NCI-H1694 treated with DMSO at 0.1 percent for 48 hours (cell line): ENCODE data around the gene FHIT.
"Not testable (repeated sequence)": the region's sequence is repeated elsewhere in the genome, so short reads cannot be mapped to it uniquely, and the experiment has no call there.

Experiments used
- DNase-seq: peaks from one replicate; lab custom pipeline; 2025; lab: John Stamatoyannopoulos, UW

The FHIT gene

DNA sequence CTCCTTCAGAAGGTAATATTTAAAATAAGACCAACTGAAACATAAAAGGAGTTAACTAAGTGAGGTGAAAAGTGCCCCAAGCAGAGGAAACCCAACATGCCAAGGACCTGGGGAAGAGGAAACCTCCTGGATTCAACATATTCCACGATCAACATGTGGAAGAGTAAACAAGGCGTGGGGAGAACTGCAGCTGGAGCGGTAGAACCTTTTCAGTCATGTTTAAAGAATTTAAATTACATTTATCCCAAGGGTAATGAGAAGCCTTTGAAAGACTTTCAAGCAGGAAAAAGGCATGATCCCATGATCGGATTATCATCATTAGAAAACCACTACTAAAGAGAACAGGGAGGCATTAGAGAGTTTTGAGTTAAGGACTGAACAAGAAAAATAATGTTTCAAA, 330.7 kb downstream of the FHIT start:
- no peak for DNase-seq

DNA sequence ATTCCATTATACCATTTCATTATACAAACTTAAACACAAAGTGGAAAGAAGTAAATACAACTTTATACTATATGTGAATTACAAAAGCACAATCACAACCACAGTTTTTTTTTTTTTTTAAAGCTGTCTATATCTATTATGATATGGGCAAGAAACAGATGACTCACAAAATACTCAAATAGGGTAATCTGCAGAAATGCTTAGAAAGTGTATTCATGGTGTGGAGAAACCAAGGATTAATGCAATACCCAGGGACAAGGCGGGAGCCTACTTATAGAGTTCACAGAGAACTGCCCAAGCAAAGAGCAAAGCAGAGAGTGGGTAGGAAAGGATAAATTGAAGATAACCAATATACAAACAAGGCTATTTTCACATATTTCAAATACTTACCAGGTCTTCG, 332.0 kb downstream of the FHIT start:
- DNase-seq = no peak

DNA sequence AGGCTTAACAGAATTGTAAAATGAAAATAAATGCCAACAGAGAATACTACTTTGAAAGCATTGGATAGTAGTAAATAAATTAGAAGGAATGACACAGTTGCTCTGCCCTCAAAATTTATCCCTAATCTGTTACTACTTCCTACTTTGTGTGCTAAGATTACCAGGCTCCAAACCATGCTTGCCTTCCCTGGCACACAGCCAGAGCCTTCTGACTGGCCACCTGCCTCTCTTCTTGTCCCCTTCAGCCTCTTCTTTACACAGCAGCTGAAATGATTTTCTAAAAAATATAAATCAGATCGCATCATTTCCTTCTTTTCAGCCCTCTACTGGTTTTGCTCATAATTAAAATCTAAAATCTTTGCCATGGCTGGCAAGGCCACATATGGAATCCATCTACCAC, 334.1 kb downstream of the FHIT start:
- no peak for DNase-seq

DNA sequence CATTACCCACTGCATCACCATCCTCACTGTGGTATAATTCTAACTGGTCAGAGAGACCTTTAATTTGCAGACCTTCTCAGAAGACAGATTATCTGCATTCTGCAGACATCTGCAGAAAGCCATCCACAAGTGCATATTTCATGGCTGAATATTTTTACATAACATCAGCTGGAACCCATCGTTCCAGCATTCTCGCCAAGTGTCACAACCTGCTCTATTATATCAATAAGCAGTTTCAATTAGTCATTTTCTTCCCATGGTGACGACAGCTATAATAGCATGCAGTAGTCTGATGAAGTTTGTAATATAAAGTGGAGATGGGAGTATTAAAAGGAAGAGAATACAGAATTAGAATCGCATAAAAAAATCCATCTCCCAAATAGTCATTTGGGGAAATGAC, 334.7 kb downstream of the FHIT start:
- DNase-seq = no peak

DNA sequence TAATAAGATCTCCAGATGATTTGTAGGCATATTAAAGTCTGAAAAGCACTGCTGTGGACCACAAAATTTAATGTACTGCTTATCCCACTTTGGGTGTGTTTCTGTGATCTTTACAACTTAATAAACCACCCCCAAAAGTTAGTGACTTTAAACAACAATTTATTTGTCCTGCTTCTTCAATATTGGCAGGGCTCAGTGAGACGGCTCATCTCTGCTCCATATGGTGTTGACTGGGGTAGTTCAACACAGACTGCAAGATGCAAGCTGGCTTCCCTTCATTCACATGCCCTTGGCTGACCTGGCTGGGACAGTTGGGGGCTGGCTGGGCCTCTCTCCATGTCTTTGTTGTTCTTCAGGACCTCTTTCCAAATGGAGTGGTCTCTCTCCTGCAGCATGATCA, 337.8 kb downstream of the FHIT start:
- no peak for DNase-seq

DNA sequence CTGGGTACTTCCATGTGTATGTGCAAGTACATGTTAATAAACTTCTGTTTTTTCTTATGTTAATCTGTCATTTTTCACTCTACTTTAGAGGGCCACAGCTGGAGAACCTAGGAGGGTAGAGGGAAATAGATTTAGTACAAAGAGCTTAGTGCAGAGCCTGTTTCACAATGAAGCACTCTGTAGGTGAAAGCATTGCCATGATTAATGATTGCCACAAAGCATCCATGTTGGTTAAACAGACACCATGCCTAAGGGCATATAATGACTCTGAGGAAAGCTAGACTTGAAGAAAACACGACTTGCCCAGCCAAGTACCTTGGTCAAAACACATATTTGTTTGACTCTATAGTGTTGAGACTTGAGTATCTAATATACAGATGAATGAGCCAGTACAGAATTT, 338.4 kb downstream of the FHIT start:
- no peak for DNase-seq

DNA sequence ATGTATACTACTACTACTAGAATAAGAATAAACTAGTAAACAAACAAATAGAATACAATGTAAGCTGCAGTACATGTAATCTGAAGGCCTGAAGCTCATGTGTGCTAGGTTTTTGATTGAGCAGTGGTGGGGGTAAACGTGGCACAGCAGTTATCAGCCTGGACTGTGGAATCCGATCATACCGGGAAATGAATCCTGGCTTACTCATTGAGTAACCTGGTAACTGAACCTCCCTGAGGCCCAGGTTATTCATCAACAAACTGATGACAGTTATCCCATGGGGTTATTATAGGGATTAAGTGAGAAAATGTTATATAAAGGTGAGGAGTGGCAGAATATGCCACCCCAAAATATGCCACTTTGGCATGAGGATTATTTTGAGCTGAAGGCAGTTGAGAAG, 339.1 kb downstream of the FHIT start:
- no peak for DNase-seq

DNA sequence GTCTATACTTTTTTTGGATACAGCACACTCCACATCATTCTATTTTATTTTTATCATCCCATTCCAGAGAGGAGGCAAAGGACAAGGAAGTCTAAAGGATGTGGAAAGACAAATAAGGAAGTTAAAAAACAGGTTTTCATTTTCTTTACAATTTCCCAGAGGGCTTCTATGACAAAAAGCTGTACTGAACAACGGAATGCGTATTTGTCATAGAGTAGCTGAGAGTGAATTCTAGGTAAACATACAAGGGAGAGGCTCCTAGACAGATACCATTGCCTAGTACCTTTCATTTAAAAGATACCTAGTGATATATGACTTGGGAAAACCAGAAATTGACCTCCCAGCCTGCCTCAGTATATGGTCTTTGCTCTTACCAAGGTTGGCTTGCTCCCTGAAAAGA, 341.7 kb downstream of the FHIT start:
- no peak for DNase-seq

DNA sequence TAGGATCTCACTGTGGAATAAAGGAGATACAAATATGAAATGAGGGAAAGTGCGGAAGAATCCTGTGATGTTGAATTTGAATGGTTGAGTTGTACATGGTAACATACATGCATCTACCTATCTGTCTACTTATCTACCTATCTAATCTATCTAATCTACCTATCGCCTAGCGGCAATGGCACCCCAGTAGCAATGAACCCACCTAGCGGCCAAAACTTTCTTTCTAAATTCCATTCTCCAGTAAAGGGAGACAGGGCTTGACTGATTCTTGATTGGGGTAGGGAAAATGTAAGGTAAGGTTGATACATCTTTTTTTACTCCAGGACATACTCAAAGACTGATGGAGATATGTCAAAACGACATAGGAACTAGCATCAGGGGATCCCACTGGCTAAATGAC, 345.0 kb downstream of the FHIT start:
- DNase-seq = no peak

DNA sequence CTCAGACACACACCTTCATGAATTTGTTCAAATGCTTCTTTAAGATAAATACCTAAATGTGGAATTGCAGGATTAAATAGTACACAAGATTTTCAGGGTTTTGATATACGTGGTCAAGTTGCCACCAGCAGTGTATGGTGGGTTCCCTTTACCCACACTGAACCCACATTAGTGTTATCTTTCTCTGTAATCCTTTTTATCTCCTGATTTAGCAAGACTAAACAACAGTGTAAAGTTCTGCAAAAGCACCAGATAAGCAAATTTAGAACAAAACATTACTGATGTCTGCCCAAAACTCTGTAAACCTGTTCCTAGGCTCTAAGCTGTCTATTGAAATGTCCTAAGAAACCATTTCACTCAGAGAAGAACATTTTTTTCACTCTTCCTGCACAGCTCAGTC, 352.9 kb downstream of the FHIT start:
- DNase-seq = no peak

DNA sequence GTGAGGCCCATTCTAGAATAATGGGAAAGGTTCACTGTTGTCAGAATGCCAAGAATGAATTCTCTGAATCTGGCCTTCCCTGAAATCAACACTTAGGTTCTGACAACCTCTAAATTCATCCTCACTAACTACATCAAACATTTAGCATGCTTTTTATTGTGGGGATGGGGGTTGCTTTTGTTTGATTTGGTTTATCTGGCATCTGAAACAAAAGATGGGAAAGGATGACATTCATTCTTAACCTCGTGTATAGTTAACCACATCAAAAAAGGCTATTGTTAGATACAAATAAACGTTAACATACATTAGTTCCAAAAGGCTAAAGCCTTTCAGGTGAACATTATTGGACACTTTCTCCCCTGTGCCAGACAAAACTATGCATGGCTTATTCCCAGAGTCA, 357.3 kb downstream of the FHIT start:
- DNase-seq = no peak

DNA sequence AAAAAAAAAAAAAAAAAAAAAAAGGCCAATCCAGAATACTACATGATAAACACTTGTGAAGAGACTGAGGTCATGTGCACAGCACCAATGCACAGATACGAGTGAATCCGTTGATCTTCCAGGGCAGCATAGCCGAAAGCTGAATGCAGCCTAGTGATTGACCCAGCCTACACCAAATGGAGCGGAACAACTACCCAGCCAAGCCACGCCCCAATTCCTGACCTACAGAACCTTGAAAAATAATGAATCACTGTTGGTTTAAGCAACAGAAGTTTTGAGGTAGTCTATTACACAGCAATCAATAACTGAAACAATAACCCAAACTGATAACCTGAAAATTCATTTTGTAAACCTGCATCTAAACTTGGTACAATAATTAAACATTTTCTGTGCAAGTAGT, 361.0 kb downstream of the FHIT start:
- no peak for DNase-seq

DNA sequence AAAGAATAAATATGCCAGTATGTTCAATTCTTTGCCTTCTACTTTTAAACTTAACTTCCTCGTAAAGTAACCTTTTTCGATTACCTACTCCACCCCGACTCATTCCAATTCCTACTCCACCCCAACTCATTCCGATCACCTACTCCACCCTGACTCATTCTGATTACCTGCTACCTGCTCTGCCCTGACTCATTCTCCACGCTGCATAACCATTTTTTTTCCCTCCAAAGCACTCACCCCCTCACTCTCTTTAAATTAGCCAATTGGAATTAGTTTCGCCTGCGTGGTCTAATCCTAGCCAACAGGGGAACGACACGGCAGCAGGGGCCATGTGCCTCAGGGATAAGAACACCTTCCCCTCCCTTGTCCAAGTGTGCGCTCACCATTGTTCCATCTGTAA, 362.3 kb downstream of the FHIT start:
- DNase-seq = not testable (repeated sequence)

DNA sequence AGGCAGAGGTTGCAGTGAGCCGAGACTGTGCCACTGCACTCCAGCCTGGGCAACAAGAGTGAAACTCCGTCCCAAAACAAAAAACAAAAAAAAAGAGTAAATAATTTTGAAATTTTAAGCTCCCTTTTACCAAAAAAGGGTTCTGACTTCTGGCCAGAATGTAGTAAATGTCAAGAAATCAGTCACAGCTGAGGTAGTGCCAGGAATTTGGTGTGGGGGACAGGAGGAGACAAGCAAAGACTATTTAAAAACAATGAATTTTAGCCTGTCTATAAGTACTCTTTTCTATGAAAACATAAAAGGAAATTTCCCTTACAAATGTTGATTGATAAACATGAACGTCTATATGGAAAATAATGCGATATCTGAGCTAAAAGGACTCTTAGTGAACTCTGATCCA, 363.7 kb downstream of the FHIT start:
- DNase-seq = no peak

DNA sequence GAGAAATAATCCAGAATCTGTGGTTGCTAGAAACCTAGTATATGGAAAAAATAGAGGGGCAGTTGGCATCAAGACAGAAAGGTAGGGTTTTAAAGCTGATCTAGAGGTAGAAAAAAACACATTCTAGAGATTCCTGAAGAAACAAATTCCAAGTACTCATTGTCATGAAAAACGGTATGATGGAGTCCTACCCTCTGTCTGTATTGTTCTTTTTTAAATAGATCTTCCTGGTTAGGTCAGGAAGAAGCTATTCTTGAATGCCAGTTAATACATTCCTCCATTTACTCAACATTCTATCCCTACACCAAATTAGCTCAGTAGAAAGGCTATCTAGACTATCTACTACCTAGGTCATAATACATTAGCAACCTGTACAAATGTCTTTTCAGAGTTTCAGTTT, 364.7 kb downstream of the FHIT start:
- no peak for DNase-seq

DNA sequence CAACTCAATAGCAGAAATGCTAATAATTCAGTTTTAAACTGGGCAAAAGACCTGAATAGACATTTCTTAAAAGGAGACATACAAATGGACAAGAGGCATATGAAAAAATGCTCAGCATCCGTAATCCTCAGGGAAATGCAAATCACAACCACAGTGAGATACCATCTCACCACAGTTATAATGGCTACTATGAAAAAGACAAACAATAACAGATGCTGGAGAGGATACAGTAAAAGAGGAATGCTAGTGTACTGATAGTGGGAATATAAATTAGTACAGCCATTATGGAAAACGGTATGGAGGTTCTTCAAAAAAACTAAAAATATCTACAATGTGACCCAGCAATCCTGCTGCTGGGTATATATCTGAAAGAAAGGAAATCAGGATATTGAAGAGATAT, 367.2 kb downstream of the FHIT start:
- DNase-seq = no peak

DNA sequence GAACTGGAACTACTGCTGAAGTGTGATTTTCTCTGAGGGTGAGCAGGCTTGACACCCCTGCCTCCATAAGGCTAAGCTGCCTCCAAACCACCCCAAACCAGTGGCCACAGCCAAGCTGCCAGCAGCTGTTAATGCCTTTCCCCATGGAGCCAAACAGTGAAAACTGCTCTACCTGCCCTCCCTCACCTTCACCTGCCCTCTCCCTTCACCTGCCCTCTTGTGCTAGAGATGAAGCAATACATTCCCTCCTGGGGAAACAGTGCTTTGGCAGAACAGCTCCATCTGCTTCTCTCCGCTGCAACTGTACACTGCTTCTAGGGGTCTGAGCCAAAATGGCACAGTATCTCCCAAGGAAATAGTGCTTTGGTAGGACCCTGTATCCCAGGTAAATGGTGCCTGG, 374.1 kb downstream of the FHIT start:
- DNase-seq = no peak

DNA sequence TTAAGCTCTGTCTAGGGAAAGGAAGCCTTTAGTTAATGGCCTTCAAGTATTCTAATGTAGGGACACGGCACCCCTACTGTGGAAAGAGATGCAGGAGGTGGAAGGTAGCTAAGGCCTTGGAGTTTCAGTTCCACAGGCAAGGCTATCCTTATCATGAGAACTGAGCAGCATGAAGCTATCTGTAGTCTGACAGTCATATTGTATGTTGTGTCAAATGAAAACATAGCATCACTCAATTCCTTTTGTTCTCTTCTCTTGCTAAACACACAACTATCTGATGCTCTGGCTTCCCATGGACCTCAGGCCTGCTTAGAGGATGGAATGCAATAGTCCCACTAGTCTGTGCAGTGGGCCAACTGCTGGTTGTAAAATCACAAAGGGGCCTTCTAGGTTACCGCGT, 380.9 kb downstream of the FHIT start:
- no peak for DNase-seq

DNA sequence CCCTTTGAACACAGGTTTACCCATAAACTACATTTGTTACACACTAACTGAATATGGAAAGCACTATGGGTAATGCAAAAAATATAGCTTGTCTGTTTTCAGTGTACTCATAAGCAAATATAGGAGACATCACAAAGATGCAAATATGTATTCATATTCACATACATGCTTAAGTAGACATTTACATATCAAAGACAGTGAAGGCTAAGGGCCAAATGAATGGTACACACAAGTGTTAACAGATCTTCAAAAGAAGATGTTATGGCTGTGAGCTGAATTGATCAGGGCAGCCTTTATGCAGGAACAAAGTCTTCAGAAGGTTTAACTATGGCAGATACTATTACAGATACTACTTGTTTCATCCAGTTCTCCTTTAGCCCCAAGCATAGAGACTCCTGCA, 384.1 kb downstream of the FHIT start:
- no peak for DNase-seq

DNA sequence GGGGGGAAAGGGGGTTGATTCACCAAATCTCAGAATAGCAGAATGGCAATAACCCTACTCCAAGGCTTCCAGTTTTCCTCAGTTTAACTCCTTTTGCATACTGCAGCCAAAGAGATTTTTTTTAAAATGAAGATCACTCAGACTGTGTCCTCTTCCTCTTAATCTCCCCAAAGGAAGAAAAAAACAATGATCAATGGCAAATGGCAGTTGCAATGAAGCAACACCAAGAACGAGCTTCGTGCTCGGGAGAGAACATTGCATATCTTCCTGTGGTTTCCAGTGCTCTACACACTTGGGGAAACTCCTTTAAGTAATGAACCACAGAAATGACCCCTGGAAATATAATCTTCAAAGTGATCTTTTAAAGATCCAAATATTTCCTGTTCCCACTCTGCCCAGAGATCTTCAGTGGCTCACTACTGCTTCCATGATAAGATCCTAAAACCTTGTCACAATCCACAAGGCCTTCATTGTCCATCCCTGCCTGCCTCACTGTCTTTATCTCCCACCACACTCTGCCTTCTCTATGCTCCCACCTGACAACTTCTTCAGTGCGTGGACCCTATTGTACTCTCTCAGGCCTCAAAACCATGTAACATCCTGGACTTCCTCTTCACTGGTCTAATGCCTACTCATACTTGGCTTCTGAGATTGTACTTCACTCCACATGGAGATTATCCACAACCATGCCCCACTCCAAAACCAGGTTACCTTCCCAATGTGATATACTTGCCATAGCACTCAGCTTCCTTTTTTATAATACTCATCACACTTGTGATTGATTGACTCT, 394.8 kb downstream of the FHIT start:
- DNase-seq = no peak

DNA sequence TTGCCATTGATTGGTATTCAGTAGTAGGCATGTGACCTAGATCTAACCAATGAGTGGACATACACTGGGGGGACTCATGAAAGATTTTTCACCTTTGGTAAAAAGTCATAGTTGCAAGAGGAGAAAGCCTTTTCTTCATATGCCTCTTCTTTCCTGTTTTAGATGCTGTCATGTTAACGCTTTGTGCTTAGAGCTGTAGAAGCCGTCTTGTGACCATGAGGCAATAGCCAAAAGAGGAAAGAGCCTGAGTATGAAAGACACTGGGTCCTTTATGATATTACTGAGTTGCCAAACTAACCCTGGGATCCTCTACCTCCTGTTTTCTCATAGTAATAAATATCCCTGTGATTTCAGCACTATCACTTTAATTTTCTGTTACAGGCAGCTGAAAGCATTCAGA, 396.0 kb downstream of the FHIT start:
- no peak for DNase-seq

DNA sequence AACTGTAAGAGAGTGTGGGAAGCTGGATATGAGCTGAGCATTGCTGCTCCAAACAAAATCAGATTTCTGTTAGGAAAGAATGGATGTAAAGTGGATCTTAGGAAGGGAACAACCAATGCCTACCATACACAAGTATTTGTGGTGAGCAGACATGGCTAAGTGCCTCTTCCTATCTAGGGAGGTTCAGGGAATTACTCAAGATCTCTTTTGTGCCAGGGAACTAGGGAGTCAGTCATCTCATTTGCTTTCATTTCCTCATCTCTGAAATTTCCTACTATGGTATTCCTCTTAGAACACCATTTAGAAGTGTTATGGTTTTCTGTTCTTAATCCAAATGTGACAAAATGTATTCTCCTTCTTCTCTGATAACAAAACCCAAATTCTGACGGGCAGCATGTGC, 396.5 kb downstream of the FHIT start:
- DNase-seq = no peak

DNA sequence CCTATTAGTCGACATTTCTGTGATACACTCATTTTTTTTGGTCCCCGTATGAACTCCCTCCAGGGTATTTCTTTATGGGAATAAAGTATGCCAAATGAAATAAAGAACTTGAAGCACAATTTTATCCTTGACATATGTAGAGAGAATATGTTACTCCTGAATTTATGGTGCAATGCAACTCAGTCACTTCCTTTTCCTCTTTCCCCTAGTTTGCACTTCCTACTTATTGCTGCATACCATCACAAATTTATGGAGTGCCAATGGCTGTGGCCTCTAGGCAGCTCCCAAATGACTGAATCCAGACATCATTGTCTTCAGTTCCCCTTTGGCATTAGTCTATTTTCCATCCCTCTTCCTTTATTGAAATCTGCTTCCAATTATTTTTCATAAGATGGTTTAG, 403.5 kb downstream of the FHIT start:
- DNase-seq = no peak

DNA sequence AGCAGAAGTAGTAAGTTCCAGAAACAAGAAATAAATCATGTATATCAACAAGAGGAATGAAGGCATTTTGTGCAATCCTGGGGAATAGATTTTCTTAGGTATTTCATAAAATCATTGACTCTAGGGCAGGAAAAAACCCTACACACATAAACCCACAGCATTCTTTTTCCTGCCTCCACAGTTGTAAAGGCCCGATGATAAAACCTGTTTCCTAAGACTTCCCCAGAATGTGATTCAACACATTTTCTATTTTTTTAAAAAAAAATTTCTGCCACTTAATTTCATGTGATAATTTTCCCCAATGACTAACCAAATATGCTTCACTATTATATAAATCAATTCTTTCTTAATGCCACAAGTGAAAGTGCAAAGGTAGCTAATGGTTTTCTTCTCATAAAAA, 407.0 kb downstream of the FHIT start:
- no peak for DNase-seq

DNA sequence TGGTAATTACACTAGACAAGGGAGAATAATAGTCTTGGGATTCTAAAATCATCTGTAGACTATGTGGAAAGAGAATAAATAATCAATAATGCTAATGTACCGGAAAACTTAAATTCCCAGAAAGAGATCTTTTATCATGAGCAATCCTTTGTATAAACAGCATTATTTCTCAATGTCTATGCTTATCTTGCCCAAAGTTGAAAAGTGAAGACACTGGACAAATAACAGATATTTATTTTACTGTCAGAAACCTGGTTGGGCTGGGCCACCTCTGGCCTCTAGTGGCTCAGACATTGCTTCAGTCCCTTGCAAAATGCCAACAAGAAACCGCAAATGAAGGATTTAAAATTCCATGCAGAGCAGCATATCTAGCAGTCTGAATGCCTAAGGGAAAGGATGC, 409.9 kb downstream of the FHIT start:
- no peak for DNase-seq
